ENCODE results near the gene FEM1A.

FEM1A gene

DNA sequence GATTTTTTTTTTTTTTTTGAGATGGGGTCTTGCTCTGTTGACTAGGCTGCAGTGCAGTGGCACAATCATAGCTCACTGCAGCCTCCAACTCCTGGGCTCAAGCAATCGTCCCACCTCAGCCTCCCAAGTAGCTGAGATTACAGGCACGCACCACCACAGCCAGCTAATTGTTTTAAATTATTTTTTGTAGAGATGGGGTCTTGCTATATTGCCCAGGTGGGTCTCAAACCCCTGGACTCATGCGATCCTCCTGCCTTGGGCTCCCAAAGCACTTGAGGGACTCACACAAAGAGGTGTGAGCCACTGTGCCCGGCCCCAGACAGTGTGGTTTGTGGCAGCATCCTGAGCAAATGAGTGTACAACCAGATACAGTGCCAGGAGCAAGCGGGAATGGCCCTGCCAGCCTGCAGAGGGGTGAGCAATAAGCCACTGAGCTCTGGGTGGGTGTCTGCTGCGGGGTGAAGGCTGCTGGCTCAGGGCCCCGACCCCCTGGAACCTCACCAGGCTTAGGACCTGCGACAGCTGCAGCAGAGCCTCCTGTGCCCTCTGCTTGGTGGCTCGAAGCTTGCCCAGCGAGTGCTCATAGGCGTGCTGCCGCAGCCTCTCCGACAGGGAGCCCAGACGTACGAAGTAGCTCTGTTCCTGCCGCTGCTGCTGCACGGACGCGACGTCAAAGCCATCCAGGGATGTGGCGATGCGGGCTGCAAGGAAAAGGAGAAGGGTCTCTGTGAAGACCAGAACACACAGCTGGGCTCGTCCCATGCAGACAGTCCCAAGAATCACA, 55.8 kb downstream of the FEM1A start:
- TF ChIP-seq, protein P1, sequence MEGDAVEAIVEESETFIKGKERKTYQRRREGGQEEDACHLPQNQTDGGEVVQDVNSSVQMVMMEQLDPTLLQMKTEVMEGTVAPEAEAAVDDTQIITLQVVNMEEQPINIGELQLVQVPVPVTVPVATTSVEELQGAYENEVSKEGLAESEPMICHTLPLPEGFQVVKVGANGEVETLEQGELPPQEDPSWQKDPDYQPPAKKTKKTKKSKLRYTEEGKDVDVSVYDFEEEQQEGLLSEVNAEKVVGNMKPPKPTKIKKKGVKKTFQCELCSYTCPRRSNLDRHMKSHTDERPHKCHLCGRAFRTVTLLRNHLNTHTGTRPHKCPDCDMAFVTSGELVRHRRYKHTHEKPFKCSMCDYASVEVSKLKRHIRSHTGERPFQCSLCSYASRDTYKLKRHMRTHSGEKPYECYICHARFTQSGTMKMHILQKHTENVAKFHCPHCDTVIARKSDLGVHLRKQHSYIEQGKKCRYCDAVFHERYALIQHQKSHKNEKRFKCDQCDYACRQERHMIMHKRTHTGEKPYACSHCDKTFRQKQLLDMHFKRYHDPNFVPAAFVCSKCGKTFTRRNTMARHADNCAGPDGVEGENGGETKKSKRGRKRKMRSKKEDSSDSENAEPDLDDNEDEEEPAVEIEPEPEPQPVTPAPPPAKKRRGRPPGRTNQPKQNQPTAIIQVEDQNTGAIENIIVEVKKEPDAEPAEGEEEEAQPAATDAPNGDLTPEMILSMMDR (IDR thresholded peaks at IDR 0.05) = no peak

GRCh38 chr19:4849019-4849418, 57.5 kb downstream of the FEM1A start:
- TF ChIP-seq, protein P1 (IDR thresholded peaks at IDR 0.05) = no peak
